Heart right ventricle (tissue), 16 donors: ENCODE data around the gene PEAR1. TPM values are rescaled to one million over a fixed set of nuclear protein-coding genes. Genes with fewer than 3 reads are reported as not detected.

Source experiments
- ATAC-seq, 8 donors: fragments of 200-7000 bp; cut with Tn5 transposase; one replicate each; pipeline ENCODE4 v1.9.1; 2020; ENCODE audit warnings: mild to moderate bottlenecking in 8 of 8, moderate library complexity in 8 of 8, moderate number of reproducible peaks in 1 of 8
- DNase-seq, 2 donors: peaks; one replicate each; pipeline ENCODE4 v3.0.0-alpha.2; 2020
- H3K27ac ChIP-seq, 10 donors: fragments of 200-600 bp; sonication (generic) in 2 of 10; one replicate each; pipeline versions ENCODE4 v1.5.0 to v1.8.0; 2020 to 2022; ENCODE audit warnings: mild to moderate bottlenecking in 3 of 10
- H3K27me3 ChIP-seq, 7 donors: fragments of 200-600 bp; one replicate each; pipeline ENCODE4 v1.8.0; 2021 to 2022; ENCODE audit warnings: mild to moderate bottlenecking in 2 of 7
- H3K36me3 ChIP-seq, 9 donors: fragments of 200-600 bp; sonication (generic) in 1 of 9; one replicate each; pipeline versions ENCODE4 v1.5.0 to v1.8.0; 2020 to 2022; ENCODE audit warnings: mild to moderate bottlenecking in 2 of 9
- H3K4me1 ChIP-seq, 9 donors: fragments of 200-600 bp; sonication (generic) in 1 of 9; one replicate each; pipeline versions ENCODE4 v1.5.0 to v1.8.0; 2020 to 2022; ENCODE audit warnings: mild to moderate bottlenecking in 4 of 9
- H3K4me3 ChIP-seq, 10 donors: fragments of 200-600 bp; sonication (generic) in 2 of 10; one replicate each; pipeline versions ENCODE4 v1.5.0 to v1.8.0; 2020 to 2022; ENCODE audit warnings: mild to moderate bottlenecking in 7 of 10, moderate library complexity in 2 of 10
- H3K9me3 ChIP-seq, 11 donors: fragments of 200-600 bp in 10 of 11; sonication (generic) in 2 of 11; one replicate each; pipeline versions ENCODE4 v1.5.0 to v1.8.0; 2013 to 2022; ENCODE audit warnings: mild to moderate bottlenecking in 2 of 11, control low read depth in 1 of 11, moderate library complexity in 1 of 11
- CTCF ChIP-seq, 9 donors: fragments of 200-600 bp; sonication (generic) in 2 of 9; IDR thresholded peaks; one replicate each; pipeline versions ENCODE4 v1.5.0 to v1.8.0; 2021 to 2022; ENCODE audit warnings: antibody characterized with exemption in 9 of 9, mild to moderate bottlenecking in 5 of 9, moderate library complexity in 1 of 9
- WGBS, 2 donors: extraction: QIAGEN DNeasy Blood & Tissue Kit; methylation state at CpG; one replicate each; pipeline ENCODE4 v1.1.7; 2013; ENCODE audit warnings: inconsistent platforms in 1 of 2; 5-methylcytosine and 5-hydroxymethylcytosine counted together
- intact Hi-C, 10 donors: fragments of 100-400 bp; cut with DNase I; formaldehyde crosslinking; loops; one replicate each; pipeline versions ENCODE4 v1.11.1 to v1.14.2; 2022
- polyA plus RNA-seq, 2 donors: library from polyadenylated mRNA; stranded (reverse); fragments of 200-250 nt; gene quantifications; one replicate each; pipeline ENCODE4 v1.2.3, GENCODE V29; 2013
- total RNA-seq, 10 donors: library from RNA; stranded (reverse); fragmentation: NEBNext Ultra II Directional in 3 of 10; extraction: Animal tissue kit (Norgen Biotek cat#: 25700) in 3 of 10; gene quantifications; one replicate each; pipeline versions ENCODE4 v1.2.1 to v1.2.4, GENCODE V29; 2021 to 2023
- donor health status: Arrhythmogenic right ventricular cardiomyopathy.
- donor health status: ischemic (EF 13 %, LVEDD 7.1; RV severe dilation, severe dysfunction).
- donor health status: healthy with polysubstance abuse.
- donor health status: DM: no; HTN: yes; CAD: no.
- donor health status: DM: no; HTN: no; CAD: no.
- donor health status: ischemic (EF 25% LVEDD 6.9; RV normal size, moderate dysfunction).
- donor health status: ischemic (EF 25% LVEDD 5.7; RV mildly dilated, moderate dysfunction).
- donor health status: healthy.
- donor health status: DM: yes; HTN: yes; CAD: no.
- donor health status: Ischemic cardiomyopathy.
- donor health status: ischemic (EF 35%, LVEDD 5.7; RV mildly dilated, moderate dysfunction).
- donor health status: nonischemic (EF 11% LVEDD 7.7; RV severe dilation, severe dysfunction).
- donor health status: DM: yes; HTN: yes; CAD: no.
- donor health status: PGD.
- donor health status: ischemic (EF 29% LVEDD 5.4; RV normal size, mild dysfunction).
- donor health status: nonischemic (EF 23%, LVEDD 6.1; RV moderate dilation, normal function).

Gene PEAR1
- total and polyA plus RNA-seq, 12 donors = 3.8 to 13.7 (median 7.1) TPM

- intact Hi-C loops = loop anchor here in 7 of 10 donors (5.0 to 10.0 kb wide), 4 partner anchors 48 to 191 kb away; partner anchors contain the start of genes ISG20L2 (in 3 of the 7) and METTL25B (in 3 of the 7)
- Histone ChIP-seq H3K36me3 (no peaks in the 10 kb centered on the region), H3K4me1 (peaks cover 0 to 21% (median 4%) of the 10 kb centered on the region in 9 donors), H3K9me3 (no peaks in the 10 kb centered on the region), H3K27ac (no peak overlapping the region), H3K27me3 (peaks cover 0 to 19% (median 6%) of the 10 kb centered on the region in 7 donors), H3K4me3 (no peak overlapping the region)
- 35 to 41% methylated on average over 1 of the region's 1 CpG for WGBS, 2 donors
- DNase-seq = no peak
- peak in 1 of 8 donors; percentile 15 for ATAC-seq
- TF ChIP-seq CTCF (IDR thresholded peaks at IDR 0.05) = no peak
Measured at GRCh38 chr1:156885314-156885713, 8.2 kb upstream of the PEAR1 start.

- Histone ChIP-seq H3K4me1 (peaks cover 0 to 23% (median 4%) of the 10 kb centered on the region in 9 donors), H3K36me3 (no peaks in the 10 kb centered on the region), H3K4me3 (no peak overlapping the region), H3K27me3 (peaks cover 0 to 16% (median 5%) of the 10 kb centered on the region in 7 donors), H3K9me3 (no peaks in the 10 kb centered on the region), H3K27ac (no peak overlapping the region)
- intact Hi-C loops = loop anchor here in 7 of 10 donors (5.0 to 10.0 kb wide), 4 partner anchors 49 to 191 kb away; partner anchors contain the start of genes ISG20L2 (in 3 of the 7) and METTL25B (in 3 of the 7)
- 67 to 70% methylated on average over 13 of the region's 13 CpGs for WGBS, 2 donors
- no peak for ATAC-seq
- DNase-seq = no peak
- TF ChIP-seq CTCF (IDR thresholded peaks at IDR 0.05) = no peak
Measured at GRCh38 chr1:156885880-156886355, 7.6 kb upstream of the PEAR1 start.

GRCh38 chr1:156886583-156887281 is 6.8 kb upstream of the PEAR1 start:
- WGBS, 2 donors = 43 to 48% methylated on average over 6 of the region's 6 CpGs
- no peak for ATAC-seq
- intact Hi-C loops = loop anchor here in 7 of 10 donors (5.0 to 10.0 kb wide), 4 partner anchors 49 to 192 kb away; partner anchors contain the start of genes ISG20L2 (in 3 of the 7) and METTL25B (in 3 of the 7)
- no peak for TF ChIP-seq CTCF (IDR thresholded peaks at IDR 0.05)
- Histone ChIP-seq H3K9me3 (no peaks in the 10 kb centered on the region), H3K4me3 (no peak overlapping the region), H3K27me3 (peaks cover 0 to 16% (median 0%) of the 10 kb centered on the region in 7 donors), H3K36me3 (no peaks in the 10 kb centered on the region), H3K4me1 (peaks cover 0 to 23% (median 6%) of the 10 kb centered on the region in 9 donors), H3K27ac (no peak overlapping the region)
- DNase-seq = no peak

- H3K4me3 ChIP-seq = no peak overlapping the region
- WGBS, 2 donors = 33 to 42% methylated on average over 3 of the region's 3 CpGs
- H3K27me3 ChIP-seq = peaks cover 0 to 14% (median 0%) of the 10 kb centered on the region in 7 donors
- ATAC-seq (no peak), DNase-seq (no peak)
- no peaks in the 10 kb centered on the region for H3K9me3 ChIP-seq
- TF ChIP-seq CTCF (IDR thresholded peaks at IDR 0.05) = no peak
- peaks cover 0 to 27% (median 10%) of the 10 kb centered on the region in 9 donors for H3K4me1 ChIP-seq
- H3K36me3 ChIP-seq = no peaks in the 10 kb centered on the region
- intact Hi-C loops = loop anchor here in 7 of 10 donors (5.0 to 10.0 kb wide), 4 partner anchors 50 to 193 kb away; partner anchors contain the start of genes ISG20L2 (in 3 of the 7) and METTL25B (in 3 of the 7)
- no peak overlapping the region for H3K27ac ChIP-seq
Measured at GRCh38 chr1:156887317-156887716, 6.2 kb upstream of the PEAR1 start.
